GM20431 (cell line): ENCODE results near the gene IQSEC3.

ENCODE experiments used
- in situ Hi-C: fragments of 300-500 bp; cut with MseI, MboI; formaldehyde crosslinking; loops from one replicate; pipeline ENCODE4 v1.15.0; 2020; ENCODE audit warnings: low sequenced_read_pairs; ENCODE audit not compliant: unreplicated experiment

Gene IQSEC3

DNA sequence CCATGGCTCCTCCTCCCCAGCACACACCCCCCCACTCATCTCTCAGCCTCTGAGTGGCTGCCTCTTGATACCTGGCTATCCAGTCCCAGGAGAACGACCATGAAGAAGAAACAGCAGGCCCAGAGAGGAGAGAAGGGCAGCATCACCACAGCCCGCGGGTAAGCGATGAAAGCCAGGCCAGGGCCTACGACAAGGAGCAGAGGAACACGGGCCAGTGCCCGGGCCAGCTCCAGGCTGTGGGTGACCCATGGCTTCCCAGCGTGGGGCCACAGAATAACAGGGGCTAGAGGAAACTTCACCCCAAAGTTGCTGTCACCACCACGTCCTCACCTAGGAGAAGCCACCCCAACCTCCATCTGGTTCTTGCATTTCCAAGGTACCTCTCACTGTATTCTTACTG, 157.8 kb downstream of the IQSEC3 start:
- in situ Hi-C loops: no loop called here

DNA sequence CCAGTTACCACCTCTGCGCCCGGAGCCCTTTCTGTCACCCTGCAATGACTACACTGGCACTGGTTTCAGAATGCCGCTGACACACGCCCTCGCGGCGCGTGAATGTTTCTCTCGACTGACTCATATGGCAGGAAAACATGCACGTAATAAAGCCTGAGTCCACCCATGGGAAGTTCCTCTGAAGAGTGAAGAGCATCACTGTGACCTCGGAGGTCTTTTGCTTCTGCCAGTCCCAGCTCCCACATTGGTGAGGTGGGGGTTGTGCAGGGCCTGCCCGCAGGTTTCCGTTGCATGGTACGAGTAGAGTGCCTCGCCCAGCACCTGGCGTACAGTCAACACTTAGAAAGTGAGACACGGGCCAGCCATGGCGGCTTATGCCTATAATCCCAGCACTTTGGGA, 158.4 kb downstream of the IQSEC3 start:
- in situ Hi-C loops: no loop called here

- in situ Hi-C loops: no loop called here
These were observed 159.8 kb downstream of the IQSEC3 start for GRCh38 chr12:226401-226800.

GRCh38 chr12:227286-227915, 160.8 kb downstream of the IQSEC3 start:
- in situ Hi-C loops: no loop called here
